DOHH2 (cell line): ENCODE data around the gene ICOS.
"Not testable (repeated sequence)": the region's sequence is repeated elsewhere in the genome, so short reads cannot be mapped to it uniquely, and the experiment has no call there.

Source experiments
- H3F3A ChIP-seq: fragments of 200-600 bp; sonication (generic), shearing (Covaris generic); 2 replicates; pipeline ENCODE4 v1.6.0; 2016; ENCODE audit warnings: antibody characterized with exemption, mild to moderate bottlenecking; ENCODE audit not compliant: control insufficient read depth, insufficient read depth
- H3K27ac ChIP-seq: fragments of 200-600 bp; sonication (generic); 2 replicates; pipeline ENCODE4 v1.5.1; 2014; ENCODE audit warnings: low read depth, mild to moderate bottlenecking, low read length, moderate library complexity
- H3K27me3 ChIP-seq: fragments of 200-600 bp; sonication (generic); 2 replicates; pipeline ENCODE4 v1.6.1; 2014; ENCODE audit warnings: mild to moderate bottlenecking, low read length, mixed read lengths; ENCODE audit not compliant: control insufficient read depth
- H3K36me3 ChIP-seq: fragments of 200-600 bp; sonication (generic); 2 replicates; pipeline ENCODE4 v1.6.1; 2014; ENCODE audit warnings: mild to moderate bottlenecking, low read length, moderate library complexity, mixed read lengths; ENCODE audit not compliant: control insufficient read depth
- H3K4me1 ChIP-seq: fragments of 200-600 bp; sonication (generic); 2 replicates; pipeline ENCODE4 v1.6.1; 2014; ENCODE audit warnings: mild to moderate bottlenecking, low read length, mixed read lengths; ENCODE audit not compliant: control insufficient read depth
- H3K4me2 ChIP-seq: fragments of 200-600 bp; sonication (generic); 2 replicates; pipeline ENCODE4 v1.6.0; 2014; ENCODE audit warnings: mild to moderate bottlenecking, low read length, moderate library complexity
- H3K4me3 ChIP-seq: fragments of 200-600 bp; sonication (generic); 2 replicates; pipeline ENCODE4 v1.5.1; 2014; ENCODE audit warnings: mild to moderate bottlenecking, low read length, mixed read lengths
- H3K79me2 ChIP-seq: fragments of 200-600 bp; sonication (generic); 2 replicates; pipeline ENCODE4 v1.6.1; 2014; ENCODE audit warnings: mild to moderate bottlenecking, low read length, mixed read lengths; ENCODE audit not compliant: control insufficient read depth
- H3K9me2 ChIP-seq: fragments of 200-600 bp; sonication (generic); replicated peaks from 2 replicates; pipeline ENCODE4 v1.6.1; 2014; ENCODE audit warnings: mild to moderate bottlenecking, low read length, mixed read lengths; ENCODE audit not compliant: control insufficient read depth
- H3K9me3 ChIP-seq: fragments of 200-600 bp; sonication (generic); 2 replicates; pipeline ENCODE4 v1.6.1; 2014; ENCODE audit warnings: antibody characterized with exemption, low read length, mixed read lengths; ENCODE audit not compliant: control insufficient read depth, insufficient read depth
- H4K20me1 ChIP-seq: fragments of 200-600 bp; sonication (generic); 2 replicates; pipeline ENCODE4 v1.6.0; 2014; ENCODE audit warnings: low read depth, mild to moderate bottlenecking, antibody characterized with exemption, low read length, moderate library complexity; ENCODE audit not compliant: control insufficient read depth, insufficient read depth
- CTCF ChIP-seq: fragments of 200-600 bp; sonication (generic); IDR thresholded peaks from one replicate; pipeline ENCODE4 v1.5.1; 2014; ENCODE audit warnings: antibody characterized with exemption, mild to moderate bottlenecking, low read depth, low read length; ENCODE audit not compliant: poor library complexity, severe bottlenecking
- EZH2phosphoT487 ChIP-seq: fragments of 200-600 bp; sonication (generic); IDR thresholded peaks from 2 replicates; pipeline ENCODE4 v1.6.1; 2017; ENCODE audit warnings: borderline replicate concordance, mild to moderate bottlenecking, antibody characterized with exemption, low read length, moderate library complexity, mixed read lengths

ICOS gene

DNA sequence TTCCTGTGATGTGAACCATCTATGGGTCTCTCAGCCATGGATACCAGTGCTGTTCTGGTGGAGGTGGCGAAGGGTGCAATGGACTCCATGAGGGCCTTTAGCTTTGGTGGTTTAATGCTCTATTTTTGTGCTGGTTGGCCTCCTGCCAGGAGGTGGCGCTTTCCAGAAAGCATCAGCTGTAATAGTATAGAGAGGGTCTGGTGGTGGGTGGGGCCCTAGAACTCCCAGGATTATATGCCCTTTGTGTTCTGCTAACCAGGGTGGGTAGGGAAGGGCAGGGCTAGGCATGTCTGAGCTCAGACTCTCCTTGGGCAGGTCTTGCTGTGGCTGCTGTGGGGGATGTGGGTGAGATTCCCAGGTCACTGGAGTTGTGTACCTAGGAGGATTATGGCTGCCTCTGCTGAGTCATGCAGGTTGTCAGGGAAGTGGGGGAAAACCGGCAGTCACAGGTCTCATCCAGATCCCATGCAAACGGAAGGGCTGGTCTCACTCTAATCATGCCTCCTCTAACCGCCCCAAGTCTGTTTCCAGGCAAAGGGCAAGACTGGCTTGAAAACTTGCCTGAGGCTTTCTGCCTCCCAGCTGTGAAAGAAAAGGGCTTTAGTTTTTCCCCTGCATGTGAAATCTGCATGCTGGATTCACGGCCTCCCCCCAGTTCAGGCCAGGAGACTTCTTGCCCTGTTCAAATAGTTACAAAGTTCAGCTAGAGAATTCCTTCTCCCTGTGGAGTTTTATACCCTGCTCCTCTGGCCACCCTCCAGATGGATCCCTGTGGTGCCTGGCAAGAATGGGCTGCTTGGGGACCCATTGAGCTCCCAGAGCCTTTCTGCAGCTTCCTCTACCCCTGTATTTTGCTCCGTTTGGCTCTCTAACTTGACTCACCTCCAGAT lies 7.2 kb downstream of the ICOS start:
- H3K4me2 ChIP-seq, H3K4me1 ChIP-seq, H3K36me3 ChIP-seq, H3K27ac ChIP-seq, H3F3A ChIP-seq, H3K9me3 ChIP-seq, H3K79me2 ChIP-seq, H3K9me2 ChIP-seq, H4K20me1 ChIP-seq, H3K4me3 ChIP-seq, H3K27me3 ChIP-seq: not testable (repeated sequence)
- peak; percentile 26 for TF ChIP-seq CTCF

DNA sequence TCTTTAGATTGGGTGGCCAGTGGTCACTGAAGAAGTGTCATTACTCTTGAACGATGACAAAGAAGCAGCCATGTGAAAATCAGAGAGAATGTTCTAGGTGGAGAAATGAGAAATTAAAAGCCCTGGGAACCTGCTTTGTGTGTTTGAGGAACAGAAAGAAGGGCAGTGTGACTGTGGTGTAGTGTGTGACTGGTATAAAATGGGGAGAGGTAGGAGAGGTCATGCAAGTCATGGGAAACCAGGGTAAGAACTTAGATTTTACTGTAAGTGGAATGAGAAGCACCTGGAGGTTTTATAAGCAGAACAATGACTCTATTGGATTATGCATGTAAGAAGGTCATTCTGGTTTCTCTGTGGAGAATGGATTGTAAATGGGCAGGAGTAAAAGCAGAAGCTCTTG lies 12.2 kb downstream of the ICOS start:
- no peak overlapping the region for H3K4me2 ChIP-seq

GRCh38 chr2:203949228-203949627 lies 12.7 kb downstream of the ICOS start:
- TF ChIP-seq EZH2phosphoT487 = no peak
- TF ChIP-seq CTCF = no peak
- Histone ChIP-seq H3F3A (no peaks in the 10 kb centered on the region), H4K20me1 (no peaks in the 10 kb centered on the region), H3K79me2 (no peaks in the 10 kb centered on the region), H3K9me3 (no peaks in the 10 kb centered on the region), H3K27me3 (peaks cover 7% of the 10 kb centered on the region; the same call in 1 of the 2 replicates), H3K36me3 (no peaks in the 10 kb centered on the region), H3K9me2 (no peaks in the 10 kb centered on the region), H3K4me2 (no peak overlapping the region), H3K27ac (no peak overlapping the region), H3K4me3 (no peak overlapping the region), H3K4me1 (peaks cover 7% of the 10 kb centered on the region; the same call in 1 of the 2 replicates)

More for the DNA sequence above, 12.2 kb downstream of the ICOS start:
- Histone ChIP-seq H3K36me3 (no peaks in the 10 kb centered on the region), H3K27ac (no peak overlapping the region), H3F3A (no peaks in the 10 kb centered on the region), H3K9me2 (no peaks in the 10 kb centered on the region), H4K20me1 (no peaks in the 10 kb centered on the region), H3K4me1 (peaks cover 7% of the 10 kb centered on the region; the same call in 1 of the 2 replicates), H3K79me2 (no peaks in the 10 kb centered on the region), H3K9me3 (no peaks in the 10 kb centered on the region), H3K4me3 (no peak overlapping the region), H3K27me3 (peaks cover 7% of the 10 kb centered on the region; the same call in 1 of the 2 replicates)
- TF ChIP-seq EZH2phosphoT487 = no peak
- no peak for TF ChIP-seq CTCF
